Amygdala (tissue), 56 donors: Measurements from ENCODE around the gene SDF2L1.

ENCODE experiments used
- DNase-seq, 56 donors: peaks; one replicate each; lab custom pipeline; 2025; lab: John Stamatoyannopoulos, UW

The SDF2L1 gene

GRCh38 chr22:21621025-21621424 is 21.1 kb upstream of the SDF2L1 start:
- no peak for DNase-seq

DNA sequence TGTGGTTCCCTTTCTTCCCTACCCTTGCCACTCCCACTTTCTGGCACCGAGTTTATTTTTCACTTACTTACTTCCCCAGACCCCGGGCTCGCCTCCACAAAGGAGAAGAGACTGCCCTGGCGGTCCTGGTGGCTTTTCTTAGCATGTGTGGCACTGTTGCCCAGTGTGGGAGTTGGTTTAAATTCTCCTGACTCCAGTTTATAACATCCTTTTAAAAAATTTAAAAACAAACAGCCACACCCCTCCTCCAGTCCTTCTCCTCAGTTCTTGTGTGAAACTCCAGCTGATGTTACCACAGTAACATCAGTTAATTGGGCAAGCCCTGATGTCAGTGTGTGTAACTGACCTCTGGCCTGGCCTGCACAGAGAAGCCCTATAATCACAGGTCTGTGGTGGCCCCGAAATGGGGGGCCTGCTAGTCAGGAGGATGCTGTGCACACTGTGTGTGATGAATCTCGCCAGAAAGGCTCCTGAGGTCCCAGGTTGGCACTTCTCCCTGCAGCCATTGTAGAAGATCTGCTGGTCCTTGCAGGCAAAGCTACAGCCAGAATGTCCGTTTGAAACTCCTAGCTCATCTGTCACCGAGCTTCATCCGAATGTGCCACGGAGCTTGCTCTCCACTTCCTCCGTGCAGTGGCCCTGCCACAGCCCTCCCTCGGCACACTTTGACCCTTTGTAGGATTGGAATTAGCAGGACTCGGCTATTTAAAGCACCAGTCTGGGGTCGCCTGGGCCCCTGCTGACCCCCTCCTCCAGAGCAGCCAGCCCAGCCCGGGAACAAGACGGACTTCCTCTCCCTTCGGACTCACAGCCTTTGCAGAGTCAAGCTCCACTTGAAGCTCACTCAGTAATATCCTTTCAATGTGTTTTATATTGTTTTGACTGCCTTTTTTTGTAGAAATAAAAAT is 19.8 kb upstream of the SDF2L1 start:
- DNase-seq = peak in 5 of 56 donors; percentile 6 to 29 (median 8)

- DNase-seq = peak in 7 of 56 donors; percentile 25 to 60 (median 42)
These were observed 19.0 kb upstream of the SDF2L1 start for GRCh38 chr22:21622919-21623647.

DNA sequence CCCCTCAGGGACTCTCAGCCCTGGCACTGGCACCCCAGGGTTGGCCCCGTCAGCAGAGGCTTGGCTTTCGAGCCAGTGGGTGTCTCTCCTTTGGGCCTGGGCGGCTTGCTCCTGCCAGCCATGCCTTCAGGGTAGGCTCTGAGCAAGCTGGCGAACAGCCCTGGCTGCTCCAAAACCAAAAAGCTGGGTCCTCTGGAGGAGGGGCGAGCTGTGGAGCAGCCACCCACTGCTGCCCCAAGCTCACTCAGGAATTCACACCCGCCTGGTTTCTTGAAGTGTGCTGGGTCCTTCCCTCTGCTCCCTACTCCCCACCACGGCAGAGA is 18.5 kb upstream of the SDF2L1 start:
- peak in 32 of 56 donors; percentile 9 to 68 (median 34) for DNase-seq

- peak in 13 of 56 donors; percentile 16 to 52 (median 31) for DNase-seq
These were observed 17.8 kb upstream of the SDF2L1 start for GRCh38 chr22:21624120-21624879.

DNA sequence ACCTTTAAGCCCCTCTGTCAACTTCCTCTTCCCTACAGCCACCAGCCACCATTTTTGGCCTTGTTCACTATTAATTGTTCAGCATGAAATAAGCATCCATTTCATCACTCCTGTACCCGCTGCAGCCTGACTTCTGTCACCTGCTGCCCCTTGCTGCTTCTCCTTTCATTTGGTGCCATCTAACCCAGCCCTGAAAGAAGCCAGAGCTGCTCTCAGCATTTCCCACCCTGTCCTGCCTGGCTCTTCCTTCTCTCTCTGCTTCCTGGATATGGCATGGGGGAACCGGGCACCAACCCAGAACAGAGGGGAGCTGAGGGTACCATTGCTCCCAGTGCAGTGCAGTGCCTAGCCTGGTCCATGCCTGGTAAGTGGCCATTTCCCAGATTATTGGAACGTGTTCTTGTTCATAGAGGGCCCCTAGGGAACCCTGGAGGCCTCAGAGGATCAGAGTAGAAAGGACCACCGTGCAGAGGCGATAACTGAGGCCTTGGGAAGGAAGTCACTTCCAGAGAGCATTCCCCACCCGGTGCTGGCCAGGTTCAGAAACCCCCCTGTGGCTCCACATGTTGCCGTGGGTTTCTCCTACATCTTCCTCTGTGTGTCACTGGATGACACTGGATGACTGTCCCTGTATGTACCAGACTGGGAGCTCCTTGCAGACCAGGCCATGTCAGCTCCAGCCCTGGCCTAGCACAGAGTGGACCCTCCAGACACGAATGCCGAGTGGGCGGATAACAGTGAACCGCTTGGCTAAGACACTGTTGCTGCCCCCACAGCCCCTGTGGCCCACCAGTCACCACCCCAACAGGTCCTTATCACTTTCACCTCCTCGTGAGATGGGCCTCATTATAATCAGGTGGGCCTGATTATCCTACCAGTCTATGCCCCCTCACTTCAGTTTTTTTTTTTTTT is 17.0 kb upstream of the SDF2L1 start:
- no peak for DNase-seq

DNA sequence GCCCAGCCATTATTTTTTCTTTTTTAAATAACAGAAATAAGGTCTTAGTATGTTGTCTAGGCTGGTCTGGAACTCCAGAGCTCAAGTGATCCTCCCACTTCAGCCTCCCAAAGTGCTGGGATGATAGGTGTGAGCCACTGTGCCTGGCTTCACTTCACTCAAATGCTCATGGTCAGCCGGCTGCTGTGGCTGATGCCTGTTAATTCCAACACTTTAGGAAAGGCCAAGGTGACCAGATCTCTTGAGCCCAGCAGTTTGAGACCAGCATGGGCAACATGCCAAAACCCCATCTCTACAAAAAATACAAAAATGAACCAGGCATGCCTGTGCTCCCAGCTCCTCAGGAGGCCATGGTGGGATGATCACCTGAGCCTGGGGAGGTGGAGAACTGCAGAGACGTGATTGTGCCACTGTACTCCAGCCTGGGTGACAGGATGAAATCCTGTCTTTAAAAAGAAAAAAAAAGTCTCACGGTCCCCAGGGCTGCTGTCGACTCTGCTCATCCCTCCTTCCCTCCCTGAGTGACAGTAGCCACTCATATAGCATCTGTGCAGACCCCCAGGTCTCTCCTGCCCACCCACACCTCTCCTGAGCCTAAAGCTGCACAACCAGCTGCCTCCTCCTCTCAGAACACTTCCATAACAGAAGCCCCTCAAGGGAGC is 15.9 kb upstream of the SDF2L1 start:
- DNase-seq = no peak

DNA sequence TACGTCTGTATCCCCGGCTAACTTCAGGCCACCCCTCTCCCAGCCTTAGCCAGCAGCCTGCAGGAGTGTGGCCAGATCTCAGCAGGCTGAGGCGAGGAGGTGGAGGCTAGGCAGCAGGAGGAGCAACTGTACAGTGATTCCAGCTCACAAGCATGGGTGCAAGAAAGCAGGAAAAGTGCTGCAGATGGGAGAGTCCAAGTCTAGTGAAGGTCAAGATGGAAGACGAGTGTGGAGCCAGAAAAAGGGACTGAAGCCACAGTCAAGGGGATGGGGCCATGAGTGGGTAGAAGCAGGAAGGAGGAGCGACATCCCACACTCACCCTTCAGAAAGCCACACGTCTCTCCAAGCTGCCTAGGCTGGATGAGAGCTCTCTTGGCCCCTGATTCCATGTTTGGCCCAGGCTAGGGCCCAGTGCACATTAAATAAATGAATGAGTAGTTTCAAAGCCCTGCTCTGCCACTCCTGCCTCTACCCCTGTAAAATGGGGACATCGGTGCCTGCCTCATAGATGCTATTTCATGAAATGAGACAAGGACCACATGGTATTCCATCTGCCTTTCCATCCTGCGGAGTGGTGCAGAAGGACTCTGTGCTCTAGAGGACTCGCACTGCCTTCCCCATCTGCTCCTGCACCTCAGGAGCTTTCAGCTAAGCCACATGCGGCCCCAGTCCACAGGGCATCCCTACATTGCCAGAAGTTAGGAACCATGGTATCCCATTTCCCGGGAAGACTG is 15.2 kb upstream of the SDF2L1 start:
- DNase-seq = no peak

DNA sequence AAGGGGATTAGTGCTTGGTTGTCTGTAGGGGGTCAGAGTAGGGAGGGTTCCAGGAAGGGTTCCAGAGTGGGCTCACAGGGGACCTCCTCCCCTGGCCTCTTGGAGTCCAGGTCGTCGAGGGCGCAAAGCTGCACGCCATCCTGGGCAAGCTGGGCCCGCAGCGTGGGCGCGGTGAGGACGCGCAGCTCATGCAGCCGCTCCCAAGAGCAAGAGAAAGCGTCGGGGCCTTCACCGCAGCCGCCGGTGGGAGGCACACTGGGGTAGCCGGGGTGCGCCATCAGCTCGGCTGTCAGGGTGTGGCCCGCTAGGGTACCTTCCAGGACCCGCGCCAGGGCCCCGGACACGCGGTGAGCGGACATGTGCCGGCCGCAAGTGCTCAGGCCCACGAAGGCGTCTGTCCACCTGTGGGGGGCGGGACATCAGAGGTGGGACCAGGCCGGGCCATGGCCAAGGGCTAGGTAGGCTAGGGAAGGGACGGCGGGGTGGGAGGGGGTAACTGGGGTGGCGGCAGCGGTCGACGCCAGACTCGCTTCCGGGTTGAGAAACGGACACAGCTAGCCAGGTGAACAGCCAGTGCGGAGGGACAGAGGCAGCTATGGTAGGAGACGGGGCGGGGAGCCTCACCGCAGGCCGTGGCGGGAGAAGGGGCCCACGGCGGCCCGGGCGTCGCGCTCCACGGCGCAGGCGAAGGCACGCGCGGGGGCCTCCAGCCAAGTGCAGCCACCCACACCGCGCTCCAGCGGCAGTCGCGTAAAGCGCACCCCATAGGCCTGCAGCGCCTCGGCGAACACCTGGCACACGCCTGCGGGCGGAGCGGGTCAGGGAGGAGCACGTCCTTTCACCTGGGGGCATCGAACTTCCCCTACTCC is 13.5 kb upstream of the SDF2L1 start:
- DNase-seq = no peak

DNA sequence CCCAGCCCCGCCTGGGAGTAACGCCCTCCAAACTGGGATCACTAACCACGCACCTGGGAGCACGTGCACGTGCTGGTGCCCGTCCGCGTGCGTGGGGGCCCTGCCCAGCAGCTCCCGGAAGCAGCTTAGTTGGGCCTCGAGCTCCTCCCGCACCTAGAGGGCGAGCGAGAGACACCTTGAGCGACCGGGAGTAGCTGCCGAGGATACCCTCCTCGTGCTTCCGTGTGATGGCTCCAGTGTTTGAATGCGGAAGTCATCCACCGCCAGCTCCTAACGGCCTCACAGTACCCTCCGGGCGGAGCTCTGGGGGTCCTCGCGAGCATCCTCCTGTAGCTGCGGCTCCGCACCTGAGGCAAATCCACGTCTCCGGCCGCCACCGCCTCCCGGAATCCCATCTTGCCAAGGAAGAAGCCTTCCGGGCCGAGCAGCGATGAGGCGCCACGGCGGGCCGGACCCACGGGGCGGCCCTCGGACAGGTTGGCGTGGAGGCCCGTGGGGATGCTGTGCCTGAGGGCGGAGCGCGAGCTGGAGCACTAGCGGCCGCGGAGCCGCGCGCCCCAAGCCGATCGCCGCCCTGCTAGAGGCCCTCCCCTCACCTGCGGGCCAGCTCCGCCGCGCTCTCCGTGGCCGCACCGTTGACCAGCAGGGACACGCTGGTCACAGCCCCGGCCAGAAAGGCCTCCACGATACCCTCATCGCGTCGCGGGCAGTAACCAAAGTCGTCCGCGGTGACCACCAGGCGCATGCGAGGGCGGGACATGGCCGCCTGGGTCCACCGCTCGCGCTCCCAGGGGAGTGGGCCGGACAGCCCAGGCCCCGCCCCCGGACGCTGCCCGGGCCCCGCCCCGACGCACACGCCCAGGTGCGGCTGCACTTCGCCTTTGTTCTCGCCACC is 12.6 kb upstream of the SDF2L1 start, which contains the start of gene YDJC:
Gene YDJC (minus strand): TSS at position 768 of the 895 bp plus-strand sequence. CDS start 8 bp downstream, at position 760.
- peak in 54 of 56 donors; percentile 23 to 94 (median 78) for DNase-seq

- no peak for DNase-seq
These were observed 11.1 kb upstream of the SDF2L1 start for GRCh38 chr22:21631025-21631424.

DNA sequence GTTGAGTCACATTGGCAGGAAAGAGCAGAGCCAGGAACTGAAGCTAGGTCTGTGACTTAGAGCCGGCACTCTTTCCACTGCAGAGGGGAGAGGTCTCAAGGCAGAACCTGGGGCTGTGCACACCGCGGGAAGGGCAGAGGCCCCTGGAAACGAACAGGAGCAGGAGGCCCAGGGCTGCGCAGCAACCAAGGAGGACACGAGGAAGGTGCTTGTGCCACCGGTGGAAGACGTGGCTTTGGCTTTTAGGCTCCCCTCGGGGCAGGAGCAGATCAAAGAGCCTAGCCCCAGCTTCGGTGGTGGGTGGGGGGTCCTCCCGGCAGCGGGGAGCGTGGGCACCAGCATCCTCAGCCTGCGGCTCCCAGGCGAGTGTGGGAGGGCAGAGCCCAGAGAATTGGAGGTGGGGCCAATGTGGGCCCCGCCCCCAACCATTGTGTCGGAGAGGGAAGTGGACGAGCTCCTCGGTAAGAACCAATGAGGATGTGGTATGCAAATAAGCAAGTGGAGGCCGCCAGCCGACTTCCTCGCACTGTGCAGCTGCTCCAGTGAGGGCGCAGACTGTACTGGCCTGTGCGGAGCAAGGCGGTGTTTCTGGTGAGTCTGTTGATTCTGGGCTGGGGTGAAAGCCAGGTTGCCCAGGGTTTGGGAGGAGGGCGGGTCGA is 9.7 kb upstream of the SDF2L1 start, which contains the start of gene CCDC116:
Gene CCDC116 (plus strand): TSS at position 524 of the 659 bp plus-strand sequence. CDS start 422 bp downstream, outside the sequence.
- DNase-seq = no peak

DNA sequence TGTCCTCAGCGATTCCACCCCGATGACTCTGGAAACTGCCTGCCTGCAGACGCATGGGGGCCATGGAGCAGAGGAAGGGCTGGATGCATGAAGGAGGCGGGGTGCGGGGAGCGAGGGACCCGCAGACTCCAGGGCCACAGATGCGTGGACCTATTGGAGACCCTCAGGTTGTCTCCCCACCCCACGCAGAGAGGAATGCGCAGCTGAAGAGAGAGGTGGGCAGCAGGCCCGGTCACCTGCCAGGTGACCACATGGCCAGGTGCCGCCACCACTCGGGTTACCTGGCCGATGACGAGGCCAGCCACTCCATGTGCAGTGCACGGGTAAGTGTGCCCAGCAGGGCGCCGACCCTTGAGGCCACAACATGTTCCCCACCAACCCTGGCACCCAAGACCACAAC is 9.2 kb upstream of the SDF2L1 start:
- no peak for DNase-seq

- DNase-seq = no peak
These were observed 8.6 kb upstream of the SDF2L1 start for GRCh38 chr22:21633481-21633880.

- no peak for DNase-seq
These were observed 8.0 kb upstream of the SDF2L1 start for GRCh38 chr22:21634081-21634480.

- no peak for DNase-seq
These were observed 7.3 kb upstream of the SDF2L1 start for GRCh38 chr22:21634844-21635243.
